ENCODE data around the gene NFKBIL1. TPM values are rescaled to one million over a fixed set of nuclear protein-coding genes. Genes with fewer than 3 reads are reported as not detected.

NFKBIL1 gene
- total and polyA plus RNA-seq, 4 donors = 3.3 to 9.6 (median 7.4) TPM

DNA sequence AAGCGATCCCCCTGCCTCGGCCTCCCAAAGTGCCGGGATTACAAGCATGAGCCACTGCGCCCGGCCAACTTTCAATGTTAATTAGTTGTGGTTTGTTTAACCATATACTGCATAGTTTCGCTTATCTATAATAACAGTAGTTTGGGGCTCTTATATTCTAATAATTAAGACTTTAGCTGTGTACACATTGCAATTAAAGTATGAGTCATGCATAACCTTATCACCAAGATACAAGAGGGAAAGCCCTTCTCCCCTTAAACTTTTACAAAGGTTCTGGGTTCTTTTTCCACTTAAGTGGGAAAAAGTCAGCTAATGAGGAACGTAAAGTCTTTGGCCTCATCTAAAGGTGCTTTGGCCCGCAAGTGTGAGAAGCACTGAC, 21.9 kb upstream of the NFKBIL1 start:
- Histone ChIP-seq H3K9me3 (ENCODE audit: control insufficient read depth in 4 of 4, low read length in 3 of 4) (no peaks in the 10 kb centered on the region), H3K27ac (ENCODE audit: low read depth in 1 of 2, low read length in 2 of 2) (no peak overlapping the region), H3K36me3 (ENCODE audit: control insufficient read depth in 4 of 4, insufficient read depth in 3 of 4, low read depth in 1 of 4, low read length in 3 of 4) (peaks cover 0 to 11% (median 5%) of the 10 kb centered on the region in 4 donors), H3K27me3 (ENCODE audit: control insufficient read depth in 4 of 4, insufficient read depth in 4 of 4, low read length in 3 of 4) (no peaks in the 10 kb centered on the region), H3K4me1 (ENCODE audit: control insufficient read depth in 4 of 4, insufficient read depth in 4 of 4, low read length in 3 of 4) (peaks cover 0 to 4% (median 2%) of the 10 kb centered on the region in 4 donors), H3K9ac (ENCODE audit: low read depth in 1 of 2, low read length in 2 of 2) (no peak overlapping the region), H3K4me3 (ENCODE audit: low read depth in 1 of 3, low read length in 3 of 3) (no peak overlapping the region)
- DNase-seq (ENCODE audit: low spot score) = no peak
- TF ChIP-seq, protein P1, sequence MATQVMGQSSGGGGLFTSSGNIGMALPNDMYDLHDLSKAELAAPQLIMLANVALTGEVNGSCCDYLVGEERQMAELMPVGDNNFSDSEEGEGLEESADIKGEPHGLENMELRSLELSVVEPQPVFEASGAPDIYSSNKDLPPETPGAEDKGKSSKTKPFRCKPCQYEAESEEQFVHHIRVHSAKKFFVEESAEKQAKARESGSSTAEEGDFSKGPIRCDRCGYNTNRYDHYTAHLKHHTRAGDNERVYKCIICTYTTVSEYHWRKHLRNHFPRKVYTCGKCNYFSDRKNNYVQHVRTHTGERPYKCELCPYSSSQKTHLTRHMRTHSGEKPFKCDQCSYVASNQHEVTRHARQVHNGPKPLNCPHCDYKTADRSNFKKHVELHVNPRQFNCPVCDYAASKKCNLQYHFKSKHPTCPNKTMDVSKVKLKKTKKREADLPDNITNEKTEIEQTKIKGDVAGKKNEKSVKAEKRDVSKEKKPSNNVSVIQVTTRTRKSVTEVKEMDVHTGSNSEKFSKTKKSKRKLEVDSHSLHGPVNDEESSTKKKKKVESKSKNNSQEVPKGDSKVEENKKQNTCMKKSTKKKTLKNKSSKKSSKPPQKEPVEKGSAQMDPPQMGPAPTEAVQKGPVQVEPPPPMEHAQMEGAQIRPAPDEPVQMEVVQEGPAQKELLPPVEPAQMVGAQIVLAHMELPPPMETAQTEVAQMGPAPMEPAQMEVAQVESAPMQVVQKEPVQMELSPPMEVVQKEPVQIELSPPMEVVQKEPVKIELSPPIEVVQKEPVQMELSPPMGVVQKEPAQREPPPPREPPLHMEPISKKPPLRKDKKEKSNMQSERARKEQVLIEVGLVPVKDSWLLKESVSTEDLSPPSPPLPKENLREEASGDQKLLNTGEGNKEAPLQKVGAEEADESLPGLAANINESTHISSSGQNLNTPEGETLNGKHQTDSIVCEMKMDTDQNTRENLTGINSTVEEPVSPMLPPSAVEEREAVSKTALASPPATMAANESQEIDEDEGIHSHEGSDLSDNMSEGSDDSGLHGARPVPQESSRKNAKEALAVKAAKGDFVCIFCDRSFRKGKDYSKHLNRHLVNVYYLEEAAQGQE (IDR thresholded peaks at IDR 0.05) = no peak
- TF ChIP-seq FOXA2 (IDR thresholded peaks at IDR 0.05) (no peak), HNF4A (conservative IDR thresholded peaks at IDR 0.05) (no peak)
- TF ChIP-seq, protein P2, sequence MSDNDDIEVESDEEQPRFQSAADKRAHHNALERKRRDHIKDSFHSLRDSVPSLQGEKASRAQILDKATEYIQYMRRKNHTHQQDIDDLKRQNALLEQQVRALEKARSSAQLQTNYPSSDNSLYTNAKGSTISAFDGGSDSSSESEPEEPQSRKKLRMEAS (IDR thresholded peaks at IDR 0.05) = no peak
- TF ChIP-seq, protein P3, sequence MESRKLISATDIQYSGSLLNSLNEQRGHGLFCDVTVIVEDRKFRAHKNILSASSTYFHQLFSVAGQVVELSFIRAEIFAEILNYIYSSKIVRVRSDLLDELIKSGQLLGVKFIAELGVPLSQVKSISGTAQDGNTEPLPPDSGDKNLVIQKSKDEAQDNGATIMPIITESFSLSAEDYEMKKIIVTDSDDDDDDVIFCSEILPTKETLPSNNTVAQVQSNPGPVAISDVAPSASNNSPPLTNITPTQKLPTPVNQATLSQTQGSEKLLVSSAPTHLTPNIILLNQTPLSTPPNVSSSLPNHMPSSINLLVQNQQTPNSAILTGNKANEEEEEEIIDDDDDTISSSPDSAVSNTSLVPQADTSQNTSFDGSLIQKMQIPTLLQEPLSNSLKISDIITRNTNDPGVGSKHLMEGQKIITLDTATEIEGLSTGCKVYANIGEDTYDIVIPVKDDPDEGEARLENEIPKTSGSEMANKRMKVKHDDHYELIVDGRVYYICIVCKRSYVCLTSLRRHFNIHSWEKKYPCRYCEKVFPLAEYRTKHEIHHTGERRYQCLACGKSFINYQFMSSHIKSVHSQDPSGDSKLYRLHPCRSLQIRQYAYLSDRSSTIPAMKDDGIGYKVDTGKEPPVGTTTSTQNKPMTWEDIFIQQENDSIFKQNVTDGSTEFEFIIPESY (IDR thresholded peaks at IDR 0.05) = no peak
- 81% methylated on average over 8 of the region's 8 CpGs for WGBS

DNA sequence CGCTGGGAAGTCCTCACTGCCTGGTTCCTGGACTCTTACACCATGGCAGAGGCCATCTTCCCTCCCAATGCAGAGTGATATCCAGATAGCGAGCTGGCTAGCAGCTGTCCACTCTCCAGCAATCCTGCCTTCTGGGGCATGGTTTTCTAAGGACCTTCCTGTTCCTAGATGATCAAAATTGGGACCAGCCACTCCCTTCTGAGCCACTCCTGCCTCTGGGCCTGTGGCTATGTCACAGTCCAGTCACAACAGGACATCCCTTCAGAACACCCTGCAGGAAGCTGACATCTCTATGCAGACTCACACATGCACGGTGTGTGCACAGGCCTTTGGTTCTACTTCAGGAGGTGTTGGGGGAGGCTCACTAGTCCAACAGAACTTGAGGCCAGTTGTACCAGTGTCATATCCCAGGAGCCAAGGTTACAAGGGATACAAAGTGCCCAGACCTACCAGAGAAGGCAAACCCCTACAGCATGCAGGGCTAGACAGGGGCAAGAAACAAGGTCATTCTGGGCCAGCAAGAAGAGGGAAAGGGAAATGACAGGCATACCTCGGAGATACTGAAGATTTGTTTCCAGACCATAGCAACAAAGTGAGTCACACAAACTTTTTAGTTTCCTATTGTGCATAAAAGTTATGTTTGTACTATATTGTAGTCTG, 21.3 kb upstream of the NFKBIL1 start:
- no peak for DNase-seq (ENCODE audit: low spot score)
- 79% methylated on average over 4 of the region's 4 CpGs for WGBS
- Histone ChIP-seq H3K27ac (ENCODE audit: low read depth in 1 of 2, low read length in 2 of 2) (no peak overlapping the region), H3K9me3 (ENCODE audit: control insufficient read depth in 4 of 4, low read length in 3 of 4) (no peaks in the 10 kb centered on the region), H3K36me3 (ENCODE audit: control insufficient read depth in 4 of 4, insufficient read depth in 3 of 4, low read depth in 1 of 4, low read length in 3 of 4) (peaks cover 0 to 16% (median 10%) of the 10 kb centered on the region in 4 donors), H3K4me3 (ENCODE audit: low read depth in 1 of 3, low read length in 3 of 3) (no peak overlapping the region), H3K9ac (ENCODE audit: low read depth in 1 of 2, low read length in 2 of 2) (no peak overlapping the region), H3K4me1 (ENCODE audit: control insufficient read depth in 4 of 4, insufficient read depth in 4 of 4, low read length in 3 of 4) (peaks cover 0 to 4% (median 2%) of the 10 kb centered on the region in 4 donors), H3K27me3 (ENCODE audit: control insufficient read depth in 4 of 4, insufficient read depth in 4 of 4, low read length in 3 of 4) (no peaks in the 10 kb centered on the region)
- TF ChIP-seq TAF1 (conservative IDR thresholded peaks at IDR 0.05) (no peak), GABPA (IDR thresholded peaks at IDR 0.05 in 1 of 2, conservative IDR thresholded peaks at IDR 0.05 in 1 of 2) (no peak), FOXA2 (IDR thresholded peaks at IDR 0.05) (no peak), NR2F2 (IDR thresholded peaks at IDR 0.05) (no peak), SP1 (IDR thresholded peaks at IDR 0.05) (no peak), RXRA (IDR thresholded peaks at IDR 0.05) (no peak), FOXA1 (IDR thresholded peaks at IDR 0.05) (no peak), HNF4A (conservative IDR thresholded peaks at IDR 0.05) (no peak)
- TF ChIP-seq, protein P2 (IDR thresholded peaks at IDR 0.05) = no peak
- TF ChIP-seq, protein P4, sequence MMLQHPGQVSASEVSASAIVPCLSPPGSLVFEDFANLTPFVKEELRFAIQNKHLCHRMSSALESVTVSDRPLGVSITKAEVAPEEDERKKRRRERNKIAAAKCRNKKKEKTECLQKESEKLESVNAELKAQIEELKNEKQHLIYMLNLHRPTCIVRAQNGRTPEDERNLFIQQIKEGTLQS (IDR thresholded peaks at IDR 0.05) = no peak
- TF ChIP-seq, protein P1 (IDR thresholded peaks at IDR 0.05) = no peak
- TF ChIP-seq, protein P5, sequence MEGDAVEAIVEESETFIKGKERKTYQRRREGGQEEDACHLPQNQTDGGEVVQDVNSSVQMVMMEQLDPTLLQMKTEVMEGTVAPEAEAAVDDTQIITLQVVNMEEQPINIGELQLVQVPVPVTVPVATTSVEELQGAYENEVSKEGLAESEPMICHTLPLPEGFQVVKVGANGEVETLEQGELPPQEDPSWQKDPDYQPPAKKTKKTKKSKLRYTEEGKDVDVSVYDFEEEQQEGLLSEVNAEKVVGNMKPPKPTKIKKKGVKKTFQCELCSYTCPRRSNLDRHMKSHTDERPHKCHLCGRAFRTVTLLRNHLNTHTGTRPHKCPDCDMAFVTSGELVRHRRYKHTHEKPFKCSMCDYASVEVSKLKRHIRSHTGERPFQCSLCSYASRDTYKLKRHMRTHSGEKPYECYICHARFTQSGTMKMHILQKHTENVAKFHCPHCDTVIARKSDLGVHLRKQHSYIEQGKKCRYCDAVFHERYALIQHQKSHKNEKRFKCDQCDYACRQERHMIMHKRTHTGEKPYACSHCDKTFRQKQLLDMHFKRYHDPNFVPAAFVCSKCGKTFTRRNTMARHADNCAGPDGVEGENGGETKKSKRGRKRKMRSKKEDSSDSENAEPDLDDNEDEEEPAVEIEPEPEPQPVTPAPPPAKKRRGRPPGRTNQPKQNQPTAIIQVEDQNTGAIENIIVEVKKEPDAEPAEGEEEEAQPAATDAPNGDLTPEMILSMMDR (IDR thresholded peaks at IDR 0.05; ENCODE audit: low read depth, low read length, missing input control) = no peak

Measured in liver (tissue), 9 donors.